K562 (cell line): ENCODE results near the gene ZNF652. TPM values are rescaled to one million over a fixed set of nuclear protein-coding genes. Genes with fewer than 3 reads are reported as not detected.

Experiments used
- ATAC-seq: fragments of 200-7000 bp; cut with Tn5 transposase; 3 replicates; pipeline ENCODE4 v1.9.1; 2020; ENCODE audit warnings: moderate library complexity
- BruUV-seq: library from RNA; stranded (reverse); fragments of 400-500 nt; replicated peaks from 2 replicates; lab custom pipeline; 2021; lab: Mats Ljungman, UMichigan
- CTCF ChIA-PET: fragments of 300-600 bp; formaldehyde crosslinking; extraction: SDS; loops from one replicate; lab custom pipeline; 2021; ENCODE audit warnings: low intra/inter-chr PET ratio; lab: Yijun Ruan, JAX
- POLR2A ChIA-PET: fragments of 300-600, 350-650 bp; sonication (Branson Sonifier 250); formaldehyde crosslinking; extraction: SDS; loops from one replicate; lab custom pipeline; 2021; ENCODE audit warnings: antibody characterized with exemption, inconsistent platforms; lab: Yijun Ruan, JAX
- DNase-seq, 4 experiments: peaks; one replicate each; pipeline versions ENCODE4 v3.0.0 to v3.0.0-alpha.2; 2011 to 2018; ENCODE audit warnings: low spot score in 3 of 4, mixed read lengths in 3 of 4; ENCODE audit errors: extremely low read depth in 1 of 4
- FAIRE-seq: peaks from 2 replicates; lab custom pipeline; 2011; peaks lifted over from hg19 to GRCh38; lab: Jason Lieb, UNC
- H2AFZ ChIP-seq: 2 replicates; pipeline ENCODE4 v1.6.0; 2011; ENCODE audit warnings: low read depth, low read length, control low read depth, inconsistent platforms
- H3K27ac ChIP-seq: fragments of 200-600 bp; 3 replicates; pipeline ENCODE4 v1.8.0; 2011; ENCODE audit warnings: low read depth, mild to moderate bottlenecking, control low read depth, inconsistent platforms, low read length, moderate library complexity, mixed read lengths; ENCODE audit errors: extremely low read depth
- H3K27me3 ChIP-seq, 2 experiments: fragments of 300-600 bp in 1 of 2; 2 replicates in 1 of 2; 3 replicates in 1 of 2; pipeline versions ENCODE4 v1.6.0 to v1.8.0; 2011; ENCODE audit warnings: inconsistent platforms in 2 of 2, low read length in 2 of 2, mild to moderate bottlenecking in 1 of 2, mixed read lengths in 1 of 2, moderate library complexity in 1 of 2; ENCODE audit not compliant: control insufficient read depth in 2 of 2, insufficient read depth in 2 of 2
- H3K36me3 ChIP-seq: fragments of 300-600 bp; 3 replicates; pipeline ENCODE4 v1.8.0; 2011; ENCODE audit warnings: mild to moderate bottlenecking, low read length, inconsistent platforms; ENCODE audit not compliant: control insufficient read depth, insufficient read depth
- H3K4me1 ChIP-seq, 2 experiments: fragments of 200-600 bp in 1 of 2; replicated peaks in 1 of 2; 2 replicates in 1 of 2; 3 replicates in 1 of 2; pipeline versions ENCODE4 v1.5.1 to v1.8.0; 2011; ENCODE audit warnings: inconsistent platforms in 2 of 2, low read length in 2 of 2, mild to moderate bottlenecking in 1 of 2, mixed read lengths in 1 of 2, moderate library complexity in 1 of 2; ENCODE audit not compliant: control insufficient read depth in 2 of 2, insufficient read depth in 2 of 2
- H3K4me2 ChIP-seq: 2 replicates; pipeline ENCODE4 v1.6.1; 2011; ENCODE audit warnings: low read length, control low read depth, inconsistent platforms, mixed read lengths; ENCODE audit not compliant: insufficient read depth
- H3K4me3 ChIP-seq: fragments of 200-600 bp; sonication (generic), shearing (Covaris generic); 2 replicates; pipeline ENCODE4 v1.5.1; 2016; ENCODE audit warnings: control low read depth, inconsistent platforms
- H3K79me2 ChIP-seq: fragments of 200-600 bp; 3 replicates; pipeline ENCODE4 v1.8.0; 2011; ENCODE audit warnings: low read length, inconsistent platforms; ENCODE audit not compliant: control insufficient read depth, insufficient read depth
- H3K9ac ChIP-seq, 2 experiments: 2 replicates each; pipeline versions ENCODE4 v1.6.0 to v1.6.1; 2011; ENCODE audit warnings: low read depth in 2 of 2, low read length in 2 of 2, control low read depth in 1 of 2, inconsistent platforms in 1 of 2, mild to moderate bottlenecking in 1 of 2, mixed read lengths in 1 of 2; ENCODE audit not compliant: insufficient read depth in 1 of 2
- H3K9me1 ChIP-seq: one replicate; pipeline ENCODE4 v1.6.0; 2011; ENCODE audit warnings: inconsistent platforms, mild to moderate bottlenecking, low read length, moderate library complexity; ENCODE audit not compliant: control insufficient read depth, insufficient read depth
- H3K9me3 ChIP-seq: replicated peaks from 2 replicates; pipeline ENCODE4 v1.5.1; 2011; ENCODE audit warnings: low read depth, low read length, inconsistent platforms; ENCODE audit not compliant: control insufficient read depth, insufficient read depth
- H4K20me1 ChIP-seq: replicated peaks from 2 replicates; pipeline ENCODE4 v1.6.1; 2011; ENCODE audit warnings: low read length, inconsistent platforms, mixed read lengths; ENCODE audit not compliant: control insufficient read depth, insufficient read depth
- C11orf30 ChIP-seq: fragments of 450-650 bp; IDR thresholded peaks from 2 replicates; pipeline ENCODE4 v1.6.1; 2016; ENCODE audit warnings: low read depth, mild to moderate bottlenecking
- HDAC2 ChIP-seq: fragments of 450-650 bp; IDR thresholded peaks from 2 replicates; pipeline ENCODE4 v1.6.1; 2016; ENCODE audit warnings: mild to moderate bottlenecking
- MAFF ChIP-seq: IDR thresholded peaks from 2 replicates; pipeline ENCODE4 v1.6.1; 2012; ENCODE audit warnings: low read length, improper control_type of control experiment
- MAFG ChIP-seq: fragments of 450-650 bp; conservative IDR thresholded peaks from 2 replicates; pipeline ENCODE4 v1.6.1; 2016; ENCODE audit warnings: missing genetic modification characterization, missing compliant biosample characterization
- MAFK ChIP-seq: IDR thresholded peaks from 2 replicates; pipeline ENCODE4 v1.6.1; 2011; ENCODE audit warnings: low read length, improper control_type of control experiment
- SLC30A9 ChIP-seq: fragments of 250-450 bp; sonication (Bioruptor Pico); IDR thresholded peaks from 2 replicates; pipeline ENCODE4 v1.8.0; 2022; ENCODE audit warnings: mild to moderate bottlenecking, moderate library complexity
- ZNF253 ChIP-seq: fragments of 250-450 bp; sonication (Bioruptor Pico); conservative IDR thresholded peaks from 2 replicates; pipeline ENCODE4 v1.6.1; 2021; ENCODE audit warnings: mild to moderate bottlenecking
- ZNF316 ChIP-seq: fragments of 450-650 bp; IDR thresholded peaks from 2 replicates; pipeline ENCODE4 v1.6.1; 2016
- WGBS: fragments of 100-300 bp; shearing (Covaris generic); methylation state at CpG from one replicate; pipeline ENCODE4 v1.1.6; 2016; ENCODE audit warnings: low coverage, mixed read lengths; ENCODE audit not compliant: insufficient coverage; ENCODE audit errors: missing lambda C conversion rate; 5-methylcytosine and 5-hydroxymethylcytosine counted together
- in situ Hi-C: fragments of 300-500 bp; cut with MboI; formaldehyde crosslinking; loops from 4 replicates; pipeline ENCODE4 v1.15.0; 2018; ENCODE audit warnings: inconsistent platforms, mixed read lengths
- intact Hi-C: fragments of 100-400 bp; cut with micrococcal nuclease; formaldehyde crosslinking; loops from 2 replicates; pipeline ENCODE4 v1.14.2; 2022
- polyA plus RNA-seq, 8 experiments: library from polyadenylated mRNA; depleted of rRNA in 4 of 8; stranded (reverse) in 5 of 8; unstranded in 3 of 8; fragments of >200 nt; fragmentation: Nextera tagmentation in 2 of 8; fragmentation: Illumina TruSeq in 1 of 8; extraction: Ambion mirVana in 2 of 8; extraction: Trizol in 1 of 8; gene quantifications; 2 replicates each; pipeline versions ENCODE4 v1.2.1 to v1.2.3, GENCODE V29; 2011 to 2014; ENCODE audit warnings: inconsistent platforms in 1 of 8, missing spikeins in 1 of 8
- total RNA-seq, 7 experiments: library from RNA; depleted of rRNA in 6 of 7; stranded (reverse); fragments of >200 nt in 6 of 7; fragmentation: Illumina TruSeq in 2 of 7; extraction: Trizol in 2 of 7; gene quantifications; 2 replicates each; pipeline versions ENCODE4 v1.2.1 to v1.2.3, GENCODE V29; 2011 to 2021; ENCODE audit warnings: low replicate concordance in 1 of 7

Gene ZNF652
- total and polyA plus RNA-seq, 9 of the 15 experiments (the other 6 are each of a cell fraction or from before 2014, with no cell fraction given), result 5.1 to 15.5 (median 7.8) TPM

DNA sequence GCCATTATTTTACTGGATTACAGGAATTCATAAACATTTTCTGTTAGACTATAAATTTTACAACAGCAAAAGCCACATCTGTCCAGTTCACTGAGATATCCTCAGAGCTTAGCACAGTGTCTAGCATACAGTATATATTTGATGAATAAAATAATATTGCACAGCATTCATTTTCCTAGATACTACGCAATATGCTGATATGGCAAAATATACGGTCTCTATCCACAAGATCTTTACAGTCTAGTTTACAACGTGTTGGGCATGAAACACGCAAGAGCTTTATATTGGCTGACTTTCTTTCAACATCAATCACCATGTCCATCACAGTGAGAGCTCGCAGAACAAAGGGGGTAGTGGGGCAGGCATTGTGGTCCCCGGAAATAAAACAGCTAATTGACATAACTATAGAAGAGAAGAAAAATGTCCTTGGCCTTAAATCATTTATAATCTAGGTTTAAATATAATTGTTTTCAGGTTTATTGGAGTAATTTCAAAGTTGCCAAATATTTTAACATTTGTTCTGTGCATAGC lies 43.5 kb downstream of the ZNF652 start:
- POLR2A ChIA-PET, result interaction anchor here (0.7 to 0.9 kb wide), 2 partner anchors 12 to 17 kb away, joined by 3 to 4 read pairs; no protein-coding TSS in a partner anchor
- H3K27me3 ChIP-seq, result no peaks in the 10 kb centered on the region
- 78% methylated on average over 6 of the region's 6 CpGs for WGBS
- H3K9ac ChIP-seq, result no peak overlapping the region
- CTCF ChIA-PET, result no interaction called here
- in situ Hi-C loops, result loop anchor here (5.0 kb wide), 1 partner anchor 69 kb away; no protein-coding TSS in a partner anchor
- no peak for ATAC-seq
- H3K27ac ChIP-seq, result no peak overlapping the region
- H3K4me1 ChIP-seq, result no peaks in the 10 kb centered on the region
- H3K4me3 ChIP-seq, result no peak overlapping the region
- H3K36me3 ChIP-seq, result peaks cover 14% of the 10 kb centered on the region; the same call in 2 of the 3 replicates
- H3K79me2 ChIP-seq, result no peaks in the 10 kb centered on the region
- no peak for FAIRE-seq
- peak; percentile 95 for TF ChIP-seq MAFF
- TF ChIP-seq ZNF253 (CRISPR knock-in tag), result no peak
- TF ChIP-seq HDAC2, result no peak
- TF ChIP-seq MAFG (tag), result peak; percentile 88
- TF ChIP-seq MAFK, result peak; percentile 96
- peak; percentile 95 for TF ChIP-seq ZNF316
- TF ChIP-seq C11orf30, result peak; percentile 90
- TF ChIP-seq SLC30A9, result no peak
- H3K9me1 ChIP-seq, result no peaks in the 10 kb centered on the region
- intact Hi-C loops, result loop anchor here (5.0 kb wide), 1 partner anchor 239 kb away; no protein-coding TSS in a partner anchor
- no peak overlapping the region for H2AFZ ChIP-seq
- no peak for DNase-seq
- BruUV-seq, result no TSS peak
- H3K9me3 ChIP-seq, result no peaks in the 10 kb centered on the region
- no peaks in the 10 kb centered on the region for H4K20me1 ChIP-seq
- H3K4me2 ChIP-seq, result no peak overlapping the region
